Keratinocyte (primary cell): ENCODE measurements around the gene MYBPC2. TPM values are rescaled to one million over a fixed set of nuclear protein-coding genes. Genes with fewer than 3 reads are reported as not detected.

Experiments
- DNase-seq: peaks from one replicate; pipeline ENCODE4 v3.0.0-alpha.2; 2011; ENCODE audit warnings: low read depth, missing footprints, low spot score
- FAIRE-seq: peaks from 2 replicates; lab custom pipeline; 2011; peaks lifted over from hg19 to GRCh38; lab: Jason Lieb, UNC
- H2AFZ ChIP-seq: 2 replicates; pipeline ENCODE4 v1.6.0; 2012; ENCODE audit warnings: low read length, control low read depth, inconsistent platforms; ENCODE audit not compliant: control insufficient read depth
- H3K27ac ChIP-seq: 2 replicates; pipeline ENCODE4 v1.5.1; 2011; ENCODE audit warnings: low read length; ENCODE audit not compliant: control insufficient read depth, insufficient read depth
- H3K27me3 ChIP-seq: 3 replicates; pipeline ENCODE4 v1.6.0; 2011; ENCODE audit warnings: low read length; ENCODE audit not compliant: control insufficient read depth, insufficient read depth; ENCODE audit errors: extremely low read depth
- H3K36me3 ChIP-seq, 2 experiments: 2 replicates in 1 of 2; 3 replicates in 1 of 2; pipeline ENCODE4 v1.5.1; 2011; ENCODE audit warnings: low read length in 2 of 2, mild to moderate bottlenecking in 1 of 2; ENCODE audit not compliant: control insufficient read depth in 2 of 2, insufficient read depth in 2 of 2; ENCODE audit errors: extremely low read depth in 1 of 2
- H3K4me1 ChIP-seq: 3 replicates; pipeline ENCODE4 v1.5.1; 2011; ENCODE audit warnings: low read length; ENCODE audit not compliant: control insufficient read depth, insufficient read depth; ENCODE audit errors: extremely low read depth
- H3K4me2 ChIP-seq: 3 replicates; pipeline ENCODE4 v1.6.0; 2011; ENCODE audit warnings: low read depth, low read length; ENCODE audit not compliant: control insufficient read depth, insufficient read depth; ENCODE audit errors: extremely low read depth
- H3K4me3 ChIP-seq, 3 experiments: fragments of 200-600 bp in 1 of 3; sonication (generic) in 1 of 3; 2 replicates in 2 of 3; 3 replicates in 1 of 3; pipeline ENCODE4 v1.5.1; 2011 to 2016; ENCODE audit warnings: low read length in 3 of 3, mild to moderate bottlenecking in 3 of 3, control low read depth in 2 of 3, inconsistent platforms in 1 of 3, low read depth in 1 of 3, mixed read lengths in 1 of 3, mixed run types in 1 of 3, moderate library complexity in 1 of 3; ENCODE audit not compliant: control insufficient read depth in 2 of 3, insufficient read depth in 2 of 3; ENCODE audit errors: extremely low read depth in 1 of 3
- H3K79me2 ChIP-seq: 2 replicates; pipeline ENCODE4 v1.6.0; 2012; ENCODE audit warnings: low read length; ENCODE audit not compliant: control insufficient read depth, insufficient read depth
- H3K9ac ChIP-seq: 3 replicates; pipeline ENCODE4 v1.6.0; 2011; ENCODE audit warnings: low read length; ENCODE audit not compliant: control insufficient read depth, insufficient read depth; ENCODE audit errors: extremely low read depth
- H3K9me1 ChIP-seq: 3 replicates; pipeline ENCODE4 v1.6.0; 2011; ENCODE audit warnings: low read length; ENCODE audit not compliant: control insufficient read depth, insufficient read depth; ENCODE audit errors: extremely low read depth
- H3K9me3 ChIP-seq: 2 replicates; pipeline ENCODE4 v1.5.1; 2012; ENCODE audit warnings: low read depth, low read length; ENCODE audit not compliant: control insufficient read depth
- H4K20me1 ChIP-seq: 3 replicates; pipeline ENCODE4 v1.6.0; 2011; ENCODE audit warnings: low read length; ENCODE audit not compliant: control insufficient read depth, insufficient read depth; ENCODE audit errors: extremely low read depth
- EZH2 ChIP-seq: IDR thresholded peaks from one replicate; pipeline ENCODE4 v1.6.1; 2012; ENCODE audit warnings: inconsistent platforms, mild to moderate bottlenecking, low read length, moderate library complexity
- dilution Hi-C: fragments of 300-500 bp; cut with MboI; formaldehyde crosslinking; loops from one replicate; pipeline ENCODE4 v1.7.0; 2020; ENCODE audit warnings: low sequenced_read_pairs; ENCODE audit not compliant: extremely low pct_ligation_motif_present
- polyA plus RNA-seq, 5 experiments: library from polyadenylated mRNA; depleted of rRNA in 3 of 5; stranded (reverse) in 3 of 5; stranded (forward) in 1 of 5; unstranded in 1 of 5; fragments of >200 nt; gene quantifications; 1 replicate in 1 of 5; 2 replicates in 3 of 5; 3 replicates in 1 of 5; pipeline versions ENCODE4 v1.2.1 to v1.2.3, GENCODE V29; 2011 to 2012; ENCODE audit warnings: missing spikeins in 2 of 5, low read depth in 1 of 5, low replicate concordance in 1 of 5
- TF ChIP-seq, protein P1 (sequence below), 3 experiments: IDR thresholded peaks in 1 of 3; conservative IDR thresholded peaks in 1 of 3; optimal IDR thresholded peaks in 1 of 3; 2 replicates in 2 of 3; 3 replicates in 1 of 3; pipeline versions ENCODE3 to v1.5.1; 2011; ENCODE audit warnings: low read length in 3 of 3, mild to moderate bottlenecking in 3 of 3, moderate library complexity in 2 of 3, control low read depth in 1 of 3, inconsistent platforms in 1 of 3; ENCODE audit not compliant: insufficient read depth in 2 of 3; ENCODE audit errors: extremely low read depth in 1 of 3

The MYBPC2 gene
- polyA plus RNA-seq, 1 donor (not counting 4 experiments of a cell fraction or from before 2014, with no cell fraction given): not detected

DNA sequence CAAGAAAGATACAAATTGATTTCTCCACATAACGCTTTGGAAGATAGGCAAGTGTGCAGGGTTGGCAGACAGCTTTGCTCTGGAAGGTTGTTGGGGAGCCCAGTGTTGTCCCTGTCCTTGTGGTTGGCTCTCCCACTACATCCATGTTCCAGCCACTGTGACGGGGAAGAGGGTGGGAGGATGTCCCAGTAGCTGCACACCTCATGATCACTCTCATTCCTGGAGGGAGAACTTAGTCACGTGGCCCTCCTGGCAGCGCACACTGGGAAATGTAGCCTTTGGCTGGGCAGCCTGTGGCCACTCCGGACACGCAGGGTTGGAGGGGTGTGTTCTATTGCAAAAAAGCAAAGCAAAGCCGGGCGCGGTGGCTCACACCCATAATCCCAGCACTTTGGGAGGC lies 38.7 kb upstream of the MYBPC2 start:
- Histone ChIP-seq H3K27ac (no peak overlapping the region), H2AFZ (no peak overlapping the region), H3K9me3 (no peaks in the 10 kb centered on the region), H3K9me1 (no peaks in the 10 kb centered on the region), H3K4me2 (no peak overlapping the region), H3K36me3 (peaks cover 2 to 6% of the 10 kb centered on the region in 2 experiments), H4K20me1 (no peaks in the 10 kb centered on the region), H3K79me2 (peaks cover 30% of the 10 kb centered on the region), H3K4me3 (no peak overlapping the region), H3K9ac (no peak overlapping the region), H3K27me3 (no peaks in the 10 kb centered on the region), H3K4me1 (no peaks in the 10 kb centered on the region)
- FAIRE-seq: no peak
- TF ChIP-seq EZH2: no peak
- TF ChIP-seq, protein P1, sequence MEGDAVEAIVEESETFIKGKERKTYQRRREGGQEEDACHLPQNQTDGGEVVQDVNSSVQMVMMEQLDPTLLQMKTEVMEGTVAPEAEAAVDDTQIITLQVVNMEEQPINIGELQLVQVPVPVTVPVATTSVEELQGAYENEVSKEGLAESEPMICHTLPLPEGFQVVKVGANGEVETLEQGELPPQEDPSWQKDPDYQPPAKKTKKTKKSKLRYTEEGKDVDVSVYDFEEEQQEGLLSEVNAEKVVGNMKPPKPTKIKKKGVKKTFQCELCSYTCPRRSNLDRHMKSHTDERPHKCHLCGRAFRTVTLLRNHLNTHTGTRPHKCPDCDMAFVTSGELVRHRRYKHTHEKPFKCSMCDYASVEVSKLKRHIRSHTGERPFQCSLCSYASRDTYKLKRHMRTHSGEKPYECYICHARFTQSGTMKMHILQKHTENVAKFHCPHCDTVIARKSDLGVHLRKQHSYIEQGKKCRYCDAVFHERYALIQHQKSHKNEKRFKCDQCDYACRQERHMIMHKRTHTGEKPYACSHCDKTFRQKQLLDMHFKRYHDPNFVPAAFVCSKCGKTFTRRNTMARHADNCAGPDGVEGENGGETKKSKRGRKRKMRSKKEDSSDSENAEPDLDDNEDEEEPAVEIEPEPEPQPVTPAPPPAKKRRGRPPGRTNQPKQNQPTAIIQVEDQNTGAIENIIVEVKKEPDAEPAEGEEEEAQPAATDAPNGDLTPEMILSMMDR (optimal IDR thresholded peaks at IDR 0.05 in 1 of 3, IDR thresholded peaks at IDR 0.05 in 1 of 3, conservative IDR thresholded peaks at IDR 0.05 in 1 of 3; ENCODE audit: extremely low read depth in 1 of 3, insufficient read depth in 2 of 3, low read length in 3 of 3): no peak
- dilution Hi-C loops: no loop called here
- DNase-seq: no peak

DNA sequence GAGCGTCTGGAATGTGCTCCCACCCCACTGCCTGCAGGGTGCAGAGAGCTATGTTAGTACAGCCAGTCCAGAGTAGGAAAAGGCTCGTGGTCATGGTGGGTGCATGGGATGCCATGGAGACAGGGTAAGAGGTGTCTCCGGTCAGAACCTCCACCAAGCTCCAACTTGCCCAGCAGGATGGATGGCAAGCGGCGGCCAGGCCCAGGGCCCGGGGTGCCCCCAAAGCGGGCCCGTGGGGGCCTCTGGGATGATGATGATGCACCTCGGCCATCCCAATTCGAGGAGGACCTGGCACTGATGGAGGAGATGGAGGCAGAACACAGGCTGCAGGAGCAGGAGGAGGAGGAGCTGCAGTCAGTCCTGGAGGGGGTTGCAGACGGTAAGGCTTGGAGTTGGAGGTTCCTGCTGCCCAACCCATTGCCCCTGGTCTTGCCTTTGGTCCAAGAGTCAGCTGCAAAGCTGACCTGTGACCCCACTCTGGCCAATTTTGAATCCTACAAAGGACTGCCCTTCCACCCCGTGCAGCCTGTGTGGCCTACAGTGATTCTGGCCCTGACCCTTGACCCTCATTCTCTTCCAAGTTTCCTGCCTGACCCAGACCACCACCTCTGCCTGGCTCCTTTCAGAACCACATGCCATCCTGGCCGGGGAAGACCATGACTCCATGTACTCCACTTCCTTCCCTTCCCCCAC lies 33.9 kb upstream of the MYBPC2 start:
- Histone ChIP-seq H4K20me1 (no peaks in the 10 kb centered on the region), H3K4me1 (no peaks in the 10 kb centered on the region), H3K79me2 (peaks cover 13% of the 10 kb centered on the region), H3K27ac (no peak overlapping the region), H3K27me3 (no peaks in the 10 kb centered on the region), H3K9me3 (no peaks in the 10 kb centered on the region), H3K4me2 (no peak overlapping the region), H2AFZ (no peak overlapping the region), H3K9ac (no peak overlapping the region), H3K9me1 (no peaks in the 10 kb centered on the region), H3K4me3 (no peak overlapping the region), H3K36me3 (peaks cover under 1 to 8% of the 10 kb centered on the region in 2 experiments)
- no peak for DNase-seq
- TF ChIP-seq EZH2: no peak
- TF ChIP-seq, protein P1 (optimal IDR thresholded peaks at IDR 0.05 in 1 of 3, IDR thresholded peaks at IDR 0.05 in 1 of 3, conservative IDR thresholded peaks at IDR 0.05 in 1 of 3; ENCODE audit: extremely low read depth in 1 of 3, insufficient read depth in 2 of 3, low read length in 3 of 3): no peak
- FAIRE-seq: no peak
- dilution Hi-C loops: no loop called here
